Vagina (tissue), 2 donors: ENCODE data around the gene ZNF175.

Source experiments
- POLR2A ChIP-seq, 2 donors: fragments of 450-650 bp; IDR thresholded peaks; one replicate each; pipeline ENCODE4 v1.6.1; 2017; ENCODE audit warnings: antibody characterized with exemption in 2 of 2, mild to moderate bottlenecking in 2 of 2, moderate library complexity in 2 of 2
- POLR2AphosphoS5 ChIP-seq, 2 donors: sonication (generic); formaldehyde crosslinking; IDR thresholded peaks; one replicate each; pipeline ENCODE4 v1.9.0; 2017; ENCODE audit warnings: antibody characterized with exemption in 2 of 2, mild to moderate bottlenecking in 2 of 2, low read depth in 1 of 2; ENCODE audit not compliant: insufficient read depth in 1 of 2
- TF ChIP-seq, protein P1 (sequence below), 3 experiments: fragments of 450-650 bp in 2 of 3; fragments of 200-600 bp in 1 of 3; sonication (generic) in 1 of 3; IDR thresholded peaks; one replicate each; pipeline ENCODE4 v1.5.1; 2017 to 2019; ENCODE audit warnings: antibody characterized with exemption in 3 of 3, mild to moderate bottlenecking in 2 of 3, moderate library complexity in 2 of 3

DNA sequence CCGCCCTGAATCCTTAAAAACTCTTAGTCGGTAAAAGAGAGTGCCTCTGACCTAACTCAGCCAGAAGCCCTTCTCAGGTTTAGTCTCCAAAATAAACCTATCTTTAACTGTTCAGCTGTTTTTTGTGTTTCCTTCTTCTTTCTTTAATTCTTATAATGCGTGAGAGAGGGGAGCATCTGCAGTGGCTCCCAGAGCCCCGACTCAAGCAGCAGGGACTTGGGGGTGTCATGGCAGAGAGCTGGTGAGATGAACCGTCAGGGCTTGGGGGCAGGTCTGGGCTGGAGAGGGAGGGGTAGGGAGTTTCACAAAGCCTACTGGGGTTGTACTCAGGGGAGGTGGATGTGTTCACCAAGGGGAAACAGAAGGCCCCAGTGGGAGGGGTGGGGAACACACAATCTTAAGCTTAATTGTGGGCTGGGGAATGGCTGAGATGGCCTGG is 22.9 kb upstream of the ZNF175 start:
- TF ChIP-seq, protein P1, sequence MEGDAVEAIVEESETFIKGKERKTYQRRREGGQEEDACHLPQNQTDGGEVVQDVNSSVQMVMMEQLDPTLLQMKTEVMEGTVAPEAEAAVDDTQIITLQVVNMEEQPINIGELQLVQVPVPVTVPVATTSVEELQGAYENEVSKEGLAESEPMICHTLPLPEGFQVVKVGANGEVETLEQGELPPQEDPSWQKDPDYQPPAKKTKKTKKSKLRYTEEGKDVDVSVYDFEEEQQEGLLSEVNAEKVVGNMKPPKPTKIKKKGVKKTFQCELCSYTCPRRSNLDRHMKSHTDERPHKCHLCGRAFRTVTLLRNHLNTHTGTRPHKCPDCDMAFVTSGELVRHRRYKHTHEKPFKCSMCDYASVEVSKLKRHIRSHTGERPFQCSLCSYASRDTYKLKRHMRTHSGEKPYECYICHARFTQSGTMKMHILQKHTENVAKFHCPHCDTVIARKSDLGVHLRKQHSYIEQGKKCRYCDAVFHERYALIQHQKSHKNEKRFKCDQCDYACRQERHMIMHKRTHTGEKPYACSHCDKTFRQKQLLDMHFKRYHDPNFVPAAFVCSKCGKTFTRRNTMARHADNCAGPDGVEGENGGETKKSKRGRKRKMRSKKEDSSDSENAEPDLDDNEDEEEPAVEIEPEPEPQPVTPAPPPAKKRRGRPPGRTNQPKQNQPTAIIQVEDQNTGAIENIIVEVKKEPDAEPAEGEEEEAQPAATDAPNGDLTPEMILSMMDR (IDR thresholded peaks at IDR 0.05), result no peak
- TF ChIP-seq POLR2AphosphoS5 (IDR thresholded peaks at IDR 0.05; ENCODE audit: insufficient read depth in 1 of 2, low read depth in 1 of 2) (no peak), POLR2A (IDR thresholded peaks at IDR 0.05) (no peak)
